Erythroblast (primary cell): ENCODE results near the gene THOC6.

Source experiments
- GATA1 ChIP-seq: IDR thresholded peaks from 2 replicates; pipeline ENCODE4 v1.6.1; 2011; ENCODE audit warnings: low read depth, mild to moderate bottlenecking, control low read depth, low read length, moderate library complexity
- POLR2A ChIP-seq: IDR thresholded peaks from 2 replicates; pipeline ENCODE4 v1.6.1; 2011; ENCODE audit warnings: mild to moderate bottlenecking, low read length

DNA sequence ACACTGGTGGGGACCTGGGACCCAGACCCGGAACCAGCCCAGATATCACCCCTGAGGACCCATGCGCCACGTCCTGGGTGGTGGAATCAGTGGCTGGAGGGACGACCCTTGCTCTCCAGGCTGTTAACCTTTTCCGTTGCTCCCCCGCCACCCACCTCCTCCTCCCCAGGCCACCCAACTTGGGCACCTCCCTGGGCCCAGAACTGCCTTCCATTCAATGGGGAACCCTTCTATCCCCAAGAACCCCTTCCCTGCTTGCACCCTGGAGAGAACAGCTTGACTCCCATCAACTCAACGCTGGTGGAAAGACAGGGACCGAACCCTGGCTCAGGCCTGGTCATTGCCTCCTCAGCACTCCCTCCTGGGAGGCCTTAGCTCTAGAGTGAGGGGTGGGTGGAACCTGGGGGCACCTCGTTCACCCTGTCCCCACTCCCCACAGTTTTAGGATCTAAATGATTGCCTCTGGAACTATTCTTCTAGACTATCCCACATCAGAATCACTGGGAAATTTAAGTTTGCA, 35.9 kb downstream of the THOC6 start:
- TF ChIP-seq POLR2A (no peak), GATA1 (no peak)
